ENCODE data around the gene CSH1. TPM values are rescaled to one million over a fixed set of nuclear protein-coding genes. Genes with fewer than 3 reads are reported as not detected.

Gene CSH1
- polyA plus RNA-seq, 2 of the 4 experiments (the other 2 are of a cell fraction), result not detected

DNA sequence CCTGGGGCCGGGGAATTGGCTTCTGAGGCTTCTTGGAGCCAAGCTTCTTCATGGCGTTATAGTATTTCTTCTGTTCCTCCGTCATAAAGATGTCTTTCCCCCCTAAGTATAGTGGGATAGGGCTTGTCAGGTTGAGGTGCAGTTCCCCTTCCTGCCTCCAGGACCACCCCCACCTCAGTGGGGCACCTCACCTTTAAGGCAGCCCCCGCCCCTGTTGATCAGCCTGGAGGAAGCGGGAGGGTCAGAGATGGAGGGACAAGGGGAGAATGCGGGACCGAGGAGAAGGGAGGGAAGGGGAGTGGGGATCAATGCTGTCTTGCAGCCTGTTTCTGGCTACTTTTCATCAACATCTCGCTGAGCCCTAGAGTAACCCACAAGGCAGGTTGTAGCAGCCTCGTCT is 47.4 kb upstream of the CSH1 start (continued):
- TF ChIP-seq, protein P1, sequence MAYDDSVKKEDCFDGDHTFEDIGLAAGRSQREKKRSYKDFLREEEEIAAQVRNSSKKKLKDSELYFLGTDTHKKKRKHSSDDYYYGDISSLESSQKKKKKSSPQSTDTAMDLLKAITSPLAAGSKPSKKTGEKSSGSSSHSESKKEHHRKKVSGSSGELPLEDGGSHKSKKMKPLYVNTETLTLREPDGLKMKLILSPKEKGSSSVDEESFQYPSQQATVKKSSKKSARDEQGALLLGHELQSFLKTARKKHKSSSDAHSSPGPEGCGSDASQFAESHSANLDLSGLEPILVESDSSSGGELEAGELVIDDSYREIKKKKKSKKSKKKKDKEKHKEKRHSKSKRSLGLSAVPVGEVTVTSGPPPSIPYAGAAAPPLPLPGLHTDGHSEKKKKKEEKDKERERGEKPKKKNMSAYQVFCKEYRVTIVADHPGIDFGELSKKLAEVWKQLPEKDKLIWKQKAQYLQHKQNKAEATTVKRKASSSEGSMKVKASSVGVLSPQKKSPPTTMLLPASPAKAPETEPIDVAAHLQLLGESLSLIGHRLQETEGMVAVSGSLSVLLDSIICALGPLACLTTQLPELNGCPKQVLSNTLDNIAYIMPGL (CRISPR knock-in tag; IDR thresholded peaks at IDR 0.05; ENCODE audit: borderline replicate concordance), result no peak
- TF ChIP-seq, protein P2, sequence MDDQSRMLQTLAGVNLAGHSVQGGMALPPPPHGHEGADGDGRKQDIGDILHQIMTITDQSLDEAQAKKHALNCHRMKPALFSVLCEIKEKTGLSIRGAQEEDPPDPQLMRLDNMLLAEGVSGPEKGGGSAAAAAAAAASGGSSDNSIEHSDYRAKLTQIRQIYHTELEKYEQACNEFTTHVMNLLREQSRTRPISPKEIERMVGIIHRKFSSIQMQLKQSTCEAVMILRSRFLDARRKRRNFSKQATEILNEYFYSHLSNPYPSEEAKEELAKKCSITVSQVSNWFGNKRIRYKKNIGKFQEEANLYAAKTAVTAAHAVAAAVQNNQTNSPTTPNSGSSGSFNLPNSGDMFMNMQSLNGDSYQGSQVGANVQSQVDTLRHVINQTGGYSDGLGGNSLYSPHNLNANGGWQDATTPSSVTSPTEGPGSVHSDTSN (IDR thresholded peaks at IDR 0.05), result no peak
- no peak for TF ChIP-seq NFE2L2 (conservative IDR thresholded peaks at IDR 0.05; ENCODE audit: low read length)

DNA sequence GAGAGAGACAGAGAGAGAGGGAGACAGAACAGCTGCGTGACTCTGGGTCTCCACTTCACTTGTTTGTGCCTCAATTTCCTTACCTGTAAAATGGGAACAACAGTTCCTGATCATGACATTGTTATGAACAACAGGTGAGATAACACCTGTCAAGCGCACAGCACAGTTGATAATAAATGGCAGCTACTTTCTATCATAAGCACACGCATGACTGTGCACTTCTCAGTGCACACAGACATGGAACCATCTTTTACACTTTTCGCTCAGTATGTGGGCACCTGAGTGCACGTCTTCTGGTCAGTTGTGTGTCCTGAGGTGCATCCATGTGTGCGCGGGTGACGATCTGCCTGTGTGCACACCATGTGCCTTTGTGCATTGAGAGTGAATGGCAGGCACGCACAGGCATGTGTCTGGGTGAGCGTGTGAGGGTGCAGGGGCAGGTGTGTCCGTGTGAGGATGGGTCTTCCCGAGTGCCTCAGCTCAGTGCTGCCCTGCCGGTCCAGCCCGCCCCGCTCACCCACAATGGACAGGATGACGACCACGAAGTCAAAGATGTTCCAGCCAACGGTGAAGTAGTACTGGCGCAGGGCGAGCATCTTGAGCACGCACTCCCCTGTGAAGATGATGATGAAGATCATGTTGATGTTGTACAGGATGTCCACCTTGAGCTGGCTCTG is 46.1 kb upstream of the CSH1 start:
- Histone ChIP-seq H3K9me3 (no peaks in the 10 kb centered on the region), H3K4me2 (no peak overlapping the region), H3K4me3 (no peak overlapping the region), H3K27ac (no peak overlapping the region), H3K4me1 (no peaks in the 10 kb centered on the region)
- ChIA-PET CTCF (interaction anchor here (0.8 to 3.8 kb wide), 11 partner anchors 9 to 83 kb away, joined by 3 to 24 read pairs (median 5); partner anchors contain the start of genes CD79B, CSHL1 and GH1), POLR2A (no interaction called here)
- FAIRE-seq, result no peak
- 77% methylated on average over 21 of the region's 21 CpGs for WGBS (ENCODE audit: missing lambda C conversion rate)
- no peak for DNase-seq (ENCODE audit: low read depth in 1 of 2, low spot score in 1 of 2)
- TF ChIP-seq NFE2L2 (conservative IDR thresholded peaks at IDR 0.05; ENCODE audit: low read length), result peak; percentile 56; the same call in 1 of the 2 replicates
- TF ChIP-seq POLR2A (IDR thresholded peaks at IDR 0.05; ENCODE audit: low read length), result 0 out of 2 replicates have a peak, but pooled peaks have one; percentile 14
- TF ChIP-seq RNF2 (IDR thresholded peaks at IDR 0.05; ENCODE audit: borderline replicate concordance, low read depth), result no peak
- TF ChIP-seq MAFK (IDR thresholded peaks at IDR 0.05; ENCODE audit: partially characterized antibody), result peak; percentile 43
- no peak for ATAC-seq

DNA sequence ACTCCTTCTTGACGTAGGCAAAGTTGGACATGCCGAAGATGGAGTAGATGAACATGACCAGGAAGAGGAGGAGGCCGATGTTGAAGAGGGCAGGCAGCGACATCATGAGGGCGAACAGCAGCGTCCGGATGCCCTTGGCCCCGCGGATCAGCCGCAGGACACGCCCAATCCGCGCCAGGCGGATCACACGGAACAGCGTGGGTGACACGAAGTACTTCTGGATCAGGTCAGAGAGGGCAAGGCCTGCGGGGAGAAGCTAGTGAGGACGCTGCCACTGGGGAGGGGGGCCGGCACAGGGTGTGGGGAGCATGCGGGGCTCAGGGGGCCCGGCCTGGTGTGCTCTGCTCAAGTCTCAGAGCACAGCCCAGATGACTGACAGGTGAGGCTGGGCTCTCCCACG is 45.4 kb upstream of the CSH1 start:
- DNase-seq (ENCODE audit: low read depth in 1 of 2, low spot score in 1 of 2), result no peak
- ATAC-seq, result no peak
- POLR2A ChIA-PET, result no interaction called here
- WGBS (ENCODE audit: missing lambda C conversion rate), result 66% methylated on average over 23 of the region's 23 CpGs
- no peak for FAIRE-seq
- H3K4me2 ChIP-seq, result no peak overlapping the region
- CTCF ChIA-PET, result interaction anchor here (0.8 to 3.8 kb wide), 11 partner anchors 9 to 83 kb away, joined by 3 to 24 read pairs (median 5); partner anchors contain the start of genes CD79B, CSHL1 and GH1
- TF ChIP-seq POLR2A (IDR thresholded peaks at IDR 0.05; ENCODE audit: low read length), result no peak
- TF ChIP-seq FOXS1 (CRISPR knock-in tag; IDR thresholded peaks at IDR 0.05), result no peak
- TF ChIP-seq ZFP36 (IDR thresholded peaks at IDR 0.05; ENCODE audit: borderline replicate concordance, partially characterized antibody), result no peak
- TF ChIP-seq, protein P3, sequence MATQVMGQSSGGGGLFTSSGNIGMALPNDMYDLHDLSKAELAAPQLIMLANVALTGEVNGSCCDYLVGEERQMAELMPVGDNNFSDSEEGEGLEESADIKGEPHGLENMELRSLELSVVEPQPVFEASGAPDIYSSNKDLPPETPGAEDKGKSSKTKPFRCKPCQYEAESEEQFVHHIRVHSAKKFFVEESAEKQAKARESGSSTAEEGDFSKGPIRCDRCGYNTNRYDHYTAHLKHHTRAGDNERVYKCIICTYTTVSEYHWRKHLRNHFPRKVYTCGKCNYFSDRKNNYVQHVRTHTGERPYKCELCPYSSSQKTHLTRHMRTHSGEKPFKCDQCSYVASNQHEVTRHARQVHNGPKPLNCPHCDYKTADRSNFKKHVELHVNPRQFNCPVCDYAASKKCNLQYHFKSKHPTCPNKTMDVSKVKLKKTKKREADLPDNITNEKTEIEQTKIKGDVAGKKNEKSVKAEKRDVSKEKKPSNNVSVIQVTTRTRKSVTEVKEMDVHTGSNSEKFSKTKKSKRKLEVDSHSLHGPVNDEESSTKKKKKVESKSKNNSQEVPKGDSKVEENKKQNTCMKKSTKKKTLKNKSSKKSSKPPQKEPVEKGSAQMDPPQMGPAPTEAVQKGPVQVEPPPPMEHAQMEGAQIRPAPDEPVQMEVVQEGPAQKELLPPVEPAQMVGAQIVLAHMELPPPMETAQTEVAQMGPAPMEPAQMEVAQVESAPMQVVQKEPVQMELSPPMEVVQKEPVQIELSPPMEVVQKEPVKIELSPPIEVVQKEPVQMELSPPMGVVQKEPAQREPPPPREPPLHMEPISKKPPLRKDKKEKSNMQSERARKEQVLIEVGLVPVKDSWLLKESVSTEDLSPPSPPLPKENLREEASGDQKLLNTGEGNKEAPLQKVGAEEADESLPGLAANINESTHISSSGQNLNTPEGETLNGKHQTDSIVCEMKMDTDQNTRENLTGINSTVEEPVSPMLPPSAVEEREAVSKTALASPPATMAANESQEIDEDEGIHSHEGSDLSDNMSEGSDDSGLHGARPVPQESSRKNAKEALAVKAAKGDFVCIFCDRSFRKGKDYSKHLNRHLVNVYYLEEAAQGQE (IDR thresholded peaks at IDR 0.05), result no peak
- TF ChIP-seq KDM1A (IDR thresholded peaks at IDR 0.05; ENCODE audit: low read depth), result no peak
- no peak for TF ChIP-seq RNF2 (IDR thresholded peaks at IDR 0.05; ENCODE audit: borderline replicate concordance, low read depth)
- no peak for TF ChIP-seq BHLHE40 (IDR thresholded peaks at IDR 0.05; ENCODE audit: low read depth, low read length)
- no peak for TF ChIP-seq RARB (CRISPR knock-in tag; IDR thresholded peaks at IDR 0.05)
- TF ChIP-seq NPAS2 (CRISPR knock-in tag; IDR thresholded peaks at IDR 0.05; ENCODE audit: borderline replicate concordance), result no peak
- H3K9me3 ChIP-seq, result no peaks in the 10 kb centered on the region
- H3K27ac ChIP-seq, result no peak overlapping the region
- H3K4me3 ChIP-seq, result no peak overlapping the region
- no peaks in the 10 kb centered on the region for H3K4me1 ChIP-seq

Data from A549 (cell line).